Measurements from ENCODE around the gene MYO5A.

The MYO5A gene

GRCh38 chr15:52559575-52559974, 30.9 kb upstream of the MYO5A start:
- Histone ChIP-seq H3K36me3 (ENCODE audit: control insufficient read depth, insufficient read depth, low read length) (no peaks in the 10 kb centered on the region), H2BK15ac (replicated peaks; ENCODE audit: low read depth) (no peak overlapping the region), H4K8ac (ENCODE audit: low read depth, low read length) (no peak overlapping the region), H3K56ac (ENCODE audit: low read length) (no peak overlapping the region), H2BK120ac (ENCODE audit: low read depth, low read length) (no peak overlapping the region), H2BK5ac (ENCODE audit: low read length) (no peak overlapping the region), H3K4me1 (ENCODE audit: control insufficient read depth, low read depth, low read length) (no peaks in the 10 kb centered on the region), H2AK5ac (ENCODE audit: low read length) (no peak overlapping the region), H3K79me2 (ENCODE audit: control insufficient read depth, insufficient read depth, low read length) (peaks cover 62% of the 10 kb centered on the region), H4K5ac (ENCODE audit: low read length) (no peak overlapping the region), H3K27ac (ENCODE audit: low read depth, low read length) (no peak overlapping the region), H3K27me3 (ENCODE audit: insufficient read depth, low read length, poor library complexity) (no peaks in the 10 kb centered on the region), H3K9ac (ENCODE audit: low read length) (no peak overlapping the region), H3K4ac (ENCODE audit: low read depth, low read length) (no peak overlapping the region), H3K18ac (ENCODE audit: low read length) (no peak overlapping the region), H3K4me2 (ENCODE audit: low read length) (no peak overlapping the region), H3K4me3 (ENCODE audit: low read length) (no peak overlapping the region), H3K23ac (ENCODE audit: low read length) (no peak overlapping the region), H3K79me1 (ENCODE audit: low read length) (peaks cover 3% of the 10 kb centered on the region)
- no peak for DNase-seq
- WGBS (ENCODE audit: extremely low coverage, insufficient coverage, low lambda C conversion rate) = no CpG with 5 or more reads among the region's 2 CpGs

GRCh38 chr15:52559022-52559421, 30.3 kb upstream of the MYO5A start:
- no peak overlapping the region for H3K4ac ChIP-seq (ENCODE audit: low read depth, low read length)
- DNase-seq = no peak
- no peak overlapping the region for H3K4me3 ChIP-seq (ENCODE audit: low read length)
- H2BK15ac ChIP-seq (replicated peaks; ENCODE audit: low read depth) = no peak overlapping the region
- peaks cover 56% of the 10 kb centered on the region for H3K79me2 ChIP-seq (ENCODE audit: control insufficient read depth, insufficient read depth, low read length)
- H2AK5ac ChIP-seq (ENCODE audit: low read length) = no peak overlapping the region
- no peak overlapping the region for H4K5ac ChIP-seq (ENCODE audit: low read length)
- WGBS (ENCODE audit: extremely low coverage, insufficient coverage, low lambda C conversion rate) = no CpG with 5 or more reads among the region's 6 CpGs
- no peak overlapping the region for H3K4me2 ChIP-seq (ENCODE audit: low read length)
- H3K79me1 ChIP-seq (ENCODE audit: low read length) = peaks cover 2% of the 10 kb centered on the region
- H3K56ac ChIP-seq (ENCODE audit: low read length) = no peak overlapping the region
- H2BK5ac ChIP-seq (ENCODE audit: low read length) = no peak overlapping the region
- no peak overlapping the region for H4K8ac ChIP-seq (ENCODE audit: low read depth, low read length)
- H3K27ac ChIP-seq (ENCODE audit: low read depth, low read length) = no peak overlapping the region
- no peaks in the 10 kb centered on the region for H3K36me3 ChIP-seq (ENCODE audit: control insufficient read depth, insufficient read depth, low read length)
- no peak overlapping the region for H3K18ac ChIP-seq (ENCODE audit: low read length)
- no peak overlapping the region for H3K23ac ChIP-seq (ENCODE audit: low read length)
- no peaks in the 10 kb centered on the region for H3K4me1 ChIP-seq (ENCODE audit: control insufficient read depth, low read depth, low read length)
- no peak overlapping the region for H2BK120ac ChIP-seq (ENCODE audit: low read depth, low read length)
- no peak overlapping the region for H3K9ac ChIP-seq (ENCODE audit: low read length)
- H3K27me3 ChIP-seq (ENCODE audit: insufficient read depth, low read length, poor library complexity) = no peaks in the 10 kb centered on the region

- H3K9ac ChIP-seq (ENCODE audit: low read length) = no peak overlapping the region
- peaks cover 52% of the 10 kb centered on the region for H3K79me2 ChIP-seq (ENCODE audit: control insufficient read depth, insufficient read depth, low read length)
- no peaks in the 10 kb centered on the region for H3K27me3 ChIP-seq (ENCODE audit: insufficient read depth, low read length, poor library complexity)
- no peak overlapping the region for H3K4me2 ChIP-seq (ENCODE audit: low read length)
- no peaks in the 10 kb centered on the region for H3K4me1 ChIP-seq (ENCODE audit: control insufficient read depth, low read depth, low read length)
- peaks cover 4% of the 10 kb centered on the region for H3K79me1 ChIP-seq (ENCODE audit: low read length)
- H3K36me3 ChIP-seq (ENCODE audit: control insufficient read depth, insufficient read depth, low read length) = peaks cover 2% of the 10 kb centered on the region
- no peak overlapping the region for H2AK5ac ChIP-seq (ENCODE audit: low read length)
- no CpG with 5 or more reads among the region's 5 CpGs for WGBS (ENCODE audit: extremely low coverage, insufficient coverage, low lambda C conversion rate)
- H3K27ac ChIP-seq (ENCODE audit: low read depth, low read length) = no peak overlapping the region
- H3K4ac ChIP-seq (ENCODE audit: low read depth, low read length) = no peak overlapping the region
- no peak overlapping the region for H4K5ac ChIP-seq (ENCODE audit: low read length)
- DNase-seq = peak; percentile 24
- H2BK15ac ChIP-seq (replicated peaks; ENCODE audit: low read depth) = no peak overlapping the region
- no peak overlapping the region for H4K8ac ChIP-seq (ENCODE audit: low read depth, low read length)
- no peak overlapping the region for H2BK5ac ChIP-seq (ENCODE audit: low read length)
- no peak overlapping the region for H3K18ac ChIP-seq (ENCODE audit: low read length)
- no peak overlapping the region for H3K56ac ChIP-seq (ENCODE audit: low read length)
- no peak overlapping the region for H3K23ac ChIP-seq (ENCODE audit: low read length)
- H2BK120ac ChIP-seq (ENCODE audit: low read depth, low read length) = no peak overlapping the region
- no peak overlapping the region for H3K4me3 ChIP-seq (ENCODE audit: low read length)
Measured at GRCh38 chr15:52558196-52558595, 29.5 kb upstream of the MYO5A start.

GRCh38 chr15:52557274-52557641, 28.6 kb upstream of the MYO5A start:
- no peak overlapping the region for H3K4me2 ChIP-seq (ENCODE audit: low read length)
- H3K79me1 ChIP-seq (ENCODE audit: low read length) = peaks cover 5% of the 10 kb centered on the region
- no peak overlapping the region for H3K23ac ChIP-seq (ENCODE audit: low read length)
- no peak overlapping the region for H3K9ac ChIP-seq (ENCODE audit: low read length)
- DNase-seq = no peak
- H3K4me1 ChIP-seq (ENCODE audit: control insufficient read depth, low read depth, low read length) = no peaks in the 10 kb centered on the region
- no peak overlapping the region for H2BK15ac ChIP-seq (replicated peaks; ENCODE audit: low read depth)
- H3K27ac ChIP-seq (ENCODE audit: low read depth, low read length) = no peak overlapping the region
- no peak overlapping the region for H2BK5ac ChIP-seq (ENCODE audit: low read length)
- H3K4me3 ChIP-seq (ENCODE audit: low read length) = no peak overlapping the region
- H2BK120ac ChIP-seq (ENCODE audit: low read depth, low read length) = no peak overlapping the region
- no peak overlapping the region for H3K4ac ChIP-seq (ENCODE audit: low read depth, low read length)
- no peak overlapping the region for H4K5ac ChIP-seq (ENCODE audit: low read length)
- peaks cover 42% of the 10 kb centered on the region for H3K79me2 ChIP-seq (ENCODE audit: control insufficient read depth, insufficient read depth, low read length)
- no peak overlapping the region for H2AK5ac ChIP-seq (ENCODE audit: low read length)
- peaks cover 2% of the 10 kb centered on the region for H3K36me3 ChIP-seq (ENCODE audit: control insufficient read depth, insufficient read depth, low read length)
- no peak overlapping the region for H4K8ac ChIP-seq (ENCODE audit: low read depth, low read length)
- H3K27me3 ChIP-seq (ENCODE audit: insufficient read depth, low read length, poor library complexity) = no peaks in the 10 kb centered on the region
- H3K56ac ChIP-seq (ENCODE audit: low read length) = no peak overlapping the region
- H3K18ac ChIP-seq (ENCODE audit: low read length) = no peak overlapping the region

- H4K8ac ChIP-seq (ENCODE audit: low read depth, low read length) = no peak overlapping the region
- H3K18ac ChIP-seq (ENCODE audit: low read length) = no peak overlapping the region
- WGBS (ENCODE audit: extremely low coverage, insufficient coverage, low lambda C conversion rate) = no CpG with 5 or more reads among the region's 3 CpGs
- no peaks in the 10 kb centered on the region for H3K27me3 ChIP-seq (ENCODE audit: insufficient read depth, low read length, poor library complexity)
- H3K27ac ChIP-seq (ENCODE audit: low read depth, low read length) = no peak overlapping the region
- no peak overlapping the region for H3K9ac ChIP-seq (ENCODE audit: low read length)
- H3K4ac ChIP-seq (ENCODE audit: low read depth, low read length) = no peak overlapping the region
- DNase-seq = no peak
- H4K5ac ChIP-seq (ENCODE audit: low read length) = no peak overlapping the region
- H2AK5ac ChIP-seq (ENCODE audit: low read length) = no peak overlapping the region
- no peak overlapping the region for H3K4me3 ChIP-seq (ENCODE audit: low read length)
- H3K4me2 ChIP-seq (ENCODE audit: low read length) = no peak overlapping the region
- no peak overlapping the region for H3K56ac ChIP-seq (ENCODE audit: low read length)
- H3K36me3 ChIP-seq (ENCODE audit: control insufficient read depth, insufficient read depth, low read length) = peaks cover 2% of the 10 kb centered on the region
- H3K79me2 ChIP-seq (ENCODE audit: control insufficient read depth, insufficient read depth, low read length) = peaks cover 38% of the 10 kb centered on the region
- H2BK120ac ChIP-seq (ENCODE audit: low read depth, low read length) = no peak overlapping the region
- H3K23ac ChIP-seq (ENCODE audit: low read length) = no peak overlapping the region
- H3K79me1 ChIP-seq (ENCODE audit: low read length) = peaks cover 5% of the 10 kb centered on the region
- no peaks in the 10 kb centered on the region for H3K4me1 ChIP-seq (ENCODE audit: control insufficient read depth, low read depth, low read length)
- no peak overlapping the region for H2BK15ac ChIP-seq (replicated peaks; ENCODE audit: low read depth)
- H2BK5ac ChIP-seq (ENCODE audit: low read length) = no peak overlapping the region
Measured at GRCh38 chr15:52556524-52557273, 28.0 kb upstream of the MYO5A start.

GRCh38 chr15:52552303-52552702, 23.6 kb upstream of the MYO5A start:
- no peak for DNase-seq
- Histone ChIP-seq H3K9ac (ENCODE audit: low read length) (no peak overlapping the region), H4K8ac (ENCODE audit: low read depth, low read length) (no peak overlapping the region), H3K79me1 (ENCODE audit: low read length) (peaks cover 4% of the 10 kb centered on the region), H3K79me2 (ENCODE audit: control insufficient read depth, insufficient read depth, low read length) (peaks cover 4% of the 10 kb centered on the region), H3K4me1 (ENCODE audit: control insufficient read depth, low read depth, low read length) (no peaks in the 10 kb centered on the region), H2BK120ac (ENCODE audit: low read depth, low read length) (no peak overlapping the region), H2BK15ac (replicated peaks; ENCODE audit: low read depth) (no peak overlapping the region), H3K4me2 (ENCODE audit: low read length) (no peak overlapping the region), H4K5ac (ENCODE audit: low read length) (no peak overlapping the region), H3K23ac (ENCODE audit: low read length) (no peak overlapping the region), H2BK5ac (ENCODE audit: low read length) (no peak overlapping the region), H3K27ac (ENCODE audit: low read depth, low read length) (no peak overlapping the region), H3K27me3 (ENCODE audit: insufficient read depth, low read length, poor library complexity) (no peaks in the 10 kb centered on the region), H3K18ac (ENCODE audit: low read length) (no peak overlapping the region), H3K4me3 (ENCODE audit: low read length) (no peak overlapping the region), H2AK5ac (ENCODE audit: low read length) (no peak overlapping the region), H3K4ac (ENCODE audit: low read depth, low read length) (no peak overlapping the region), H3K56ac (ENCODE audit: low read length) (no peak overlapping the region), H3K36me3 (ENCODE audit: control insufficient read depth, insufficient read depth, low read length) (peaks cover 2% of the 10 kb centered on the region)
- WGBS (ENCODE audit: extremely low coverage, insufficient coverage, low lambda C conversion rate) = no CpG with 5 or more reads among the region's 2 CpGs

Measured in mesendoderm (in vitro differentiated cells).